ENCODE measurements around the gene FBXO2. TPM values are rescaled to one million over a fixed set of nuclear protein-coding genes. Genes with fewer than 3 reads are reported as not detected.

FBXO2 gene
- total RNA-seq, 4 donors from 2014 or later, result 8.2 to 16.7 (median 13.5) TPM

DNA sequence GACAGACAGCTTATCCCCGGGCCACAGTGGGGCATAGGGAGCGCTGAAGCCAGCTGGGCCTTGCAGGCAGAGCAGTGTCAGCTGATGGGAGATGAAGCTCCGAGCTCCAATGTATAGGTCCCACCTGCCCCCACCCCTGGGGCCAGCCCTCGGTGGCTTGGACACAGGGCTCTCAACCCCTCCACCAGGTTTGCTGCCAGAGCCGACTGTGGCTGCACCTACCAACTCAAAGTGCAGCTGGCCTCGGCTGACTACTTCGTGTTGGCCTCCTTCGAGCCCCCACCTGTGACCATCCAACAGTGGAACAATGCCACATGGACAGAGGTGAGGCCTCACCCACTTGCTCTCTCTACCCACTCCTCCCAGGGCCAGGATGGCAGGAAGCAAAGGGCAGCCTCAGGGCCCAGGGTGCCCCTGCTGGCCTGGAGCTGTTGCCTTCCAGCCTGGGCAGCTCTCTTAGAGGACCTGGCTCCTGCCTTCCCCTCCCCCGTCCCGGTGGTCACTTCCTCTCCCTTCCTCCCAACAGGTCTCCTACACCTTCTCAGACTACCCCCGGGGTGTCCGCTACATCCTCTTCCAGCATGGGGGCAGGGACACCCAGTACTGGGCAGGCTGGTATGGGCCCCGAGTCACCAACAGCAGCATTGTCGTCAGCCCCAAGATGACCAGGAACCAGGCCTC, 19.0 kb upstream of the FBXO2 start:
- peaks cover 75% of the 10 kb centered on the region for H3K36me3 ChIP-seq
- H3K4me3 ChIP-seq, result no peak overlapping the region
- TF ChIP-seq EP300 (IDR thresholded peaks at IDR 0.05) (no peak), POLR2A (IDR thresholded peaks at IDR 0.05) (no peak), POLR2AphosphoS5 (IDR thresholded peaks at IDR 0.05) (no peak)
- TF ChIP-seq, protein P1, sequence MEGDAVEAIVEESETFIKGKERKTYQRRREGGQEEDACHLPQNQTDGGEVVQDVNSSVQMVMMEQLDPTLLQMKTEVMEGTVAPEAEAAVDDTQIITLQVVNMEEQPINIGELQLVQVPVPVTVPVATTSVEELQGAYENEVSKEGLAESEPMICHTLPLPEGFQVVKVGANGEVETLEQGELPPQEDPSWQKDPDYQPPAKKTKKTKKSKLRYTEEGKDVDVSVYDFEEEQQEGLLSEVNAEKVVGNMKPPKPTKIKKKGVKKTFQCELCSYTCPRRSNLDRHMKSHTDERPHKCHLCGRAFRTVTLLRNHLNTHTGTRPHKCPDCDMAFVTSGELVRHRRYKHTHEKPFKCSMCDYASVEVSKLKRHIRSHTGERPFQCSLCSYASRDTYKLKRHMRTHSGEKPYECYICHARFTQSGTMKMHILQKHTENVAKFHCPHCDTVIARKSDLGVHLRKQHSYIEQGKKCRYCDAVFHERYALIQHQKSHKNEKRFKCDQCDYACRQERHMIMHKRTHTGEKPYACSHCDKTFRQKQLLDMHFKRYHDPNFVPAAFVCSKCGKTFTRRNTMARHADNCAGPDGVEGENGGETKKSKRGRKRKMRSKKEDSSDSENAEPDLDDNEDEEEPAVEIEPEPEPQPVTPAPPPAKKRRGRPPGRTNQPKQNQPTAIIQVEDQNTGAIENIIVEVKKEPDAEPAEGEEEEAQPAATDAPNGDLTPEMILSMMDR (IDR thresholded peaks at IDR 0.05), result no peak
- H3K27ac ChIP-seq, result no peak overlapping the region
- no peaks in the 10 kb centered on the region for H3K9me3 ChIP-seq
- H3K27me3 ChIP-seq, result no peaks in the 10 kb centered on the region
- no peaks in the 10 kb centered on the region for H3K4me1 ChIP-seq
- no peak for DNase-seq (ENCODE audit: low spot score in 2 of 2)
- WGBS, result 84% methylated on average over 6 of the region's 14 CpGs

DNA sequence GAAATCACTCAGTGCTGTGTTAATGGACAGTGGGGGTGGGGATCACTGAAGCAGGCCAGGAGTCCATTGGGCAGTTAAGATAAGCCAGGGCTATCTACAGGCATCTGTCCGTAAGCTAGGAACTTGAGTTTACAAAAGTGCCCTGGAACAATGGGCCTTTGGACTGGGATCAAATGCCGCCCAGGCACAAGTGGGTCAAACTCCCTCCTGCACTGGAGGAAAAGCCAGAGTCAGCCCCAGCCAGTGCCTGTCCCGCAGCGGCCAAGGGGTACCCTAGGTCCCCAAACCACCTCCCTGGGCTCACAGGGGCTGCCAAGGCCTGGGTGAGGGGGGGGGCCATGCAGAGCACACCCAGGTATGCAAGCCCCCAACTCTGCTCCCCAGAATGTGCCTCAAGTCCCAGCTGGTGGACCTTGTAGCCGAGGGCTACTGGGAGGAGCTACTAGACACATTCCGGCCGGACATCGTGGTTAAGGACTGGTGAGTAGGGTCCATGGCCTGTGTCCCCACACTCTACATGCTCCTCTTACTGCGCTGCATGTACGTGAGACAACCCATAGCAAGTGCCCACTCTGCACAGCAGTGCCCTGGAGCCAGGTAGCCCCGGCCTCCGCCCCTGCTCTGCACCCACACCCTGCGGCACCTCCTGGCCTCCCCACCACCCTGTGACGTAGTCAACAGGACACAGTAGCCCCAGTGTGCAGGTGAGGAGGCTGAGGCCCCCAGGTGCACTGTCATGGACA, 17.5 kb upstream of the FBXO2 start:
- H3K27me3 ChIP-seq, result no peaks in the 10 kb centered on the region
- H3K27ac ChIP-seq, result no peak overlapping the region
- no peak overlapping the region for H3K4me3 ChIP-seq
- H3K9me3 ChIP-seq, result no peaks in the 10 kb centered on the region
- H3K36me3 ChIP-seq, result peaks cover 70% of the 10 kb centered on the region
- H3K4me1 ChIP-seq, result no peaks in the 10 kb centered on the region
- no peak for DNase-seq (ENCODE audit: low spot score in 2 of 2)
- TF ChIP-seq POLR2AphosphoS5 (IDR thresholded peaks at IDR 0.05), result no peak
- no peak for TF ChIP-seq POLR2A (IDR thresholded peaks at IDR 0.05)
- TF ChIP-seq, protein P1 (IDR thresholded peaks at IDR 0.05), result no peak
- no peak for TF ChIP-seq EP300 (IDR thresholded peaks at IDR 0.05)
- 92% methylated on average over 2 of the region's 14 CpGs for WGBS

DNA sequence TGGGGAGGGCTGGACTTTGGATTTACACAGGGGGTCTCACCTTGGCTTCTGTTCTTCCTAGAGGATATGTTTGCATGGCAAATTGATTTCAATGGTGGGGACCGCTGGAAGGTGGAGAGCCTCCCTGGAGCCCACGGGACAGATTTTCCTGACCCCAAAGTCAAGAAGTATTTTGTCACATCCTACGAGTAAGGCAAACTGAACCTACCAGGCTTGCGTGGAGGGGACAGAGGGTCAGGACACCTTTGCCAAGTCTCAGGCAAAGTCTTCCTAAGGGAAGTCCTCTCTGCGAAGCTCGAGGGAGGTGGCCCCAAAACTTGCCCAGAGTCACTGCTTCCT, 16.9 kb upstream of the FBXO2 start:
- no peak overlapping the region for H3K27ac ChIP-seq
- no peaks in the 10 kb centered on the region for H3K4me1 ChIP-seq
- DNase-seq (ENCODE audit: low spot score in 2 of 2), result no peak
- H3K9me3 ChIP-seq, result no peaks in the 10 kb centered on the region
- no peaks in the 10 kb centered on the region for H3K27me3 ChIP-seq
- peaks cover 65% of the 10 kb centered on the region for H3K36me3 ChIP-seq
- no peak overlapping the region for H3K4me3 ChIP-seq
- TF ChIP-seq EP300 (IDR thresholded peaks at IDR 0.05) (no peak), POLR2AphosphoS5 (IDR thresholded peaks at IDR 0.05) (no peak), POLR2A (IDR thresholded peaks at IDR 0.05) (no peak)
- TF ChIP-seq, protein P1 (IDR thresholded peaks at IDR 0.05), result no peak
- no CpG with 5 or more reads among the region's 6 CpGs for WGBS

DNA sequence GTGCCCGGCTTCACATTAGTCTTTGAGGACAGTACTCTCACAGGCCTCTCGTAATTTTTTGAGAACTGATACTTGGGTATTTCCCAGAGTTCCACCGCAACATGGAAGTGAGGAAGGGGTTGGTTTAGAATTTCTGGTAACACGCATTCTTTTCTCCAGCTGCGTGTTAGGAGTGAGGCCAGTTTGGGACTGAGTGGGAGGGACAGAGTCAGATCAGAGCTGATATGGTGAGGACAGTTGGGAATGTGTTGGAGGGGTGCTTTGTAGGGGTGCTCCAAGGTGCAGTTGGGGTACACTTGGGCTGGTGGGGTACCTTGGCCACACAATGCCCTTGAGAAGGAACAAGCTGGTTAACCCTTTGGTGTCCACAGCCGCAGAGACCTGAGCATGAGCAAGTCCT, 16.5 kb upstream of the FBXO2 start:
- no peak overlapping the region for H3K4me3 ChIP-seq
- H3K27ac ChIP-seq, result no peak overlapping the region
- no peaks in the 10 kb centered on the region for H3K27me3 ChIP-seq
- DNase-seq (ENCODE audit: low spot score in 2 of 2), result no peak
- H3K36me3 ChIP-seq, result peaks cover 61% of the 10 kb centered on the region
- WGBS, result 81% methylated on average over 5 of the region's 6 CpGs
- no peak for TF ChIP-seq POLR2AphosphoS5 (IDR thresholded peaks at IDR 0.05)
- no peaks in the 10 kb centered on the region for H3K9me3 ChIP-seq
- H3K4me1 ChIP-seq, result no peaks in the 10 kb centered on the region

DNA sequence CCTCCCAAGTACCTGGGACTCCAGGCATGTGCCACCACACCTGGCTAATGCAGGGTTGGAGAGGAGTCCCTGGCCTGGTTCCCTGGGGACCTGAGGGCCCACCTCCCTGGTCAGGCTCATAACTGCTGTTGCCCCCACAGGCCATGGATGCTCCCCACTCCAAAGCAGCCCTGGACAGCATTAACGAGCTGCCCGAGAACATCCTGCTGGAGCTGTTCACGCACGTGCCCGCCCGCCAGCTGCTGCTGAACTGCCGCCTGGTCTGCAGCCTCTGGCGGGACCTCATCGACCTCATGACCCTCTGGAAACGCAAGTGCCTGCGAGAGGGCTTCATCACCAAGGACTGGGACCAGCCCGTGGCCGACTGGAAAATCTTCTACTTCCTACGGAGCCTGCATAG, 14.3 kb upstream of the FBXO2 start:
- peaks cover 14% of the 10 kb centered on the region for H3K4me1 ChIP-seq
- peaks cover 38% of the 10 kb centered on the region for H3K36me3 ChIP-seq
- no peak overlapping the region for H3K27ac ChIP-seq
- no peak overlapping the region for H3K4me3 ChIP-seq
- 72% methylated on average over 3 of the region's 14 CpGs for WGBS
- H3K27me3 ChIP-seq, result no peaks in the 10 kb centered on the region
- TF ChIP-seq POLR2AphosphoS5 (IDR thresholded peaks at IDR 0.05), result no peak
- no peak for TF ChIP-seq POLR2A (IDR thresholded peaks at IDR 0.05)
- TF ChIP-seq EP300 (IDR thresholded peaks at IDR 0.05), result no peak
- TF ChIP-seq, protein P1 (IDR thresholded peaks at IDR 0.05), result no peak
- no peaks in the 10 kb centered on the region for H3K9me3 ChIP-seq
- no peak for DNase-seq (ENCODE audit: low spot score in 2 of 2)

Data from suprapubic skin (tissue), 4 donors.